ENCODE results near the gene VPS18. TPM values are rescaled to one million over a fixed set of nuclear protein-coding genes. Genes with fewer than 3 reads are reported as not detected.

Gene VPS18
- total and polyA plus RNA-seq, 7 donors = 8.1 to 20.5 (median 15.2) TPM

DNA sequence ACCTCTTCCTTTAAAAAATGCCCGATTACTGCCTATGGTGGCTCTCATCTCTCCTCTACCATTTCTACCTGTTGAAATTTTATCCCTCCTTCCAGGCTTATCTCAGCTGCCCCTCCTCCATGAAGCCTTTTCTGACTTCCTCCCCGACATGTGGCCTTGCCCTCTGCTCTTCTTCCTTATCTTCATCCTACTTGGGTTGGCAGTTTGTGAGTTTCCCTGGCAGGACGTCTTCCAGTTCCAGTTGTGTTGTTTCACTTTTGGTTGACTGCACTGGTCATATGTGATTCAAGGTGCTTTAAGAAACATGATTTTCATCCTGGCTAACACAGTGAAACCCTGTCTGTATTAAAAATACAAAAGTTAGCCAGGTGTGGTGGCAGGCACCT lies 39.3 kb downstream of the VPS18 start:
- DNase-seq = no peak
- ATAC-seq = no peak
- WGBS, 3 donors = 73 to 86% (median 80%) methylated on average over 3 of the region's 3 CpGs
- Histone ChIP-seq H3K4me1 (peaks cover 44% of the 10 kb centered on the region), H3K4me3 (peak overlapping the region; percentile 66), H3K27ac (no peak overlapping the region), H3K9me3 (no peaks in the 10 kb centered on the region), H3K36me3 (ENCODE audit: insufficient read depth in 1 of 2, low read depth in 1 of 2) (no peaks in the 10 kb centered on the region), H3K27me3 (ENCODE audit: insufficient read depth in 3 of 3, low read length in 2 of 3) (peaks cover 0 to 43% (median 12%) of the 10 kb centered on the region in 3 donors)
- TF ChIP-seq, protein P1, sequence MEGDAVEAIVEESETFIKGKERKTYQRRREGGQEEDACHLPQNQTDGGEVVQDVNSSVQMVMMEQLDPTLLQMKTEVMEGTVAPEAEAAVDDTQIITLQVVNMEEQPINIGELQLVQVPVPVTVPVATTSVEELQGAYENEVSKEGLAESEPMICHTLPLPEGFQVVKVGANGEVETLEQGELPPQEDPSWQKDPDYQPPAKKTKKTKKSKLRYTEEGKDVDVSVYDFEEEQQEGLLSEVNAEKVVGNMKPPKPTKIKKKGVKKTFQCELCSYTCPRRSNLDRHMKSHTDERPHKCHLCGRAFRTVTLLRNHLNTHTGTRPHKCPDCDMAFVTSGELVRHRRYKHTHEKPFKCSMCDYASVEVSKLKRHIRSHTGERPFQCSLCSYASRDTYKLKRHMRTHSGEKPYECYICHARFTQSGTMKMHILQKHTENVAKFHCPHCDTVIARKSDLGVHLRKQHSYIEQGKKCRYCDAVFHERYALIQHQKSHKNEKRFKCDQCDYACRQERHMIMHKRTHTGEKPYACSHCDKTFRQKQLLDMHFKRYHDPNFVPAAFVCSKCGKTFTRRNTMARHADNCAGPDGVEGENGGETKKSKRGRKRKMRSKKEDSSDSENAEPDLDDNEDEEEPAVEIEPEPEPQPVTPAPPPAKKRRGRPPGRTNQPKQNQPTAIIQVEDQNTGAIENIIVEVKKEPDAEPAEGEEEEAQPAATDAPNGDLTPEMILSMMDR (IDR thresholded peaks at IDR 0.05) = no peak
- intact Hi-C loops (cut with DNase I) = no loop called here

DNA sequence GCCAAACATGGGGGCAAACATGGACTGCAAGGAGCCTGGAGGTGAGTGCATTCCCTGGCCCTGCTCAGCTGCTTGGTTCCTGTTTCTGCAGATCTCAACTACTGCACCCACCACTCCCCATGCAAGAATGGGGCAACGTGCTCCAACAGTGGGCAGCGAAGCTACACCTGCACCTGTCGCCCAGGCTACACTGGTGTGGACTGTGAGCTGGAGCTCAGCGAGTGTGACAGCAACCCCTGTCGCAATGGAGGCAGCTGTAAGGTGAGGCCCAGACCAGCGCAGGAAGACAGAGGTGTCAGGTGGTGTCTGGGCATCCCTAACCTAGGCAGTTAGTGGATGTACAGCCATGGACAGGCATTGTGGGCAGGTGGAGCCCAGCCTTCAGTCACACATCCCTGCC lies 40.2 kb downstream of the VPS18 start:
- no peak overlapping the region for H3K27ac ChIP-seq
- no peaks in the 10 kb centered on the region for H3K9me3 ChIP-seq
- peak overlapping the region; percentile 66 for H3K4me3 ChIP-seq
- no peaks in the 10 kb centered on the region for H3K36me3 ChIP-seq (ENCODE audit: insufficient read depth in 1 of 2, low read depth in 1 of 2)
- no peak for DNase-seq
- H3K27me3 ChIP-seq (ENCODE audit: insufficient read depth in 3 of 3, low read length in 2 of 3) = peaks cover 0 to 33% (median 8%) of the 10 kb centered on the region in 3 donors
- TF ChIP-seq, protein P1 (IDR thresholded peaks at IDR 0.05) = no peak
- peaks cover 34% of the 10 kb centered on the region for H3K4me1 ChIP-seq
- ATAC-seq = no peak
- intact Hi-C loops (cut with DNase I) = no loop called here
- WGBS, 3 donors = 85 to 88% (median 87%) methylated on average over 6 of the region's 6 CpGs

DNA sequence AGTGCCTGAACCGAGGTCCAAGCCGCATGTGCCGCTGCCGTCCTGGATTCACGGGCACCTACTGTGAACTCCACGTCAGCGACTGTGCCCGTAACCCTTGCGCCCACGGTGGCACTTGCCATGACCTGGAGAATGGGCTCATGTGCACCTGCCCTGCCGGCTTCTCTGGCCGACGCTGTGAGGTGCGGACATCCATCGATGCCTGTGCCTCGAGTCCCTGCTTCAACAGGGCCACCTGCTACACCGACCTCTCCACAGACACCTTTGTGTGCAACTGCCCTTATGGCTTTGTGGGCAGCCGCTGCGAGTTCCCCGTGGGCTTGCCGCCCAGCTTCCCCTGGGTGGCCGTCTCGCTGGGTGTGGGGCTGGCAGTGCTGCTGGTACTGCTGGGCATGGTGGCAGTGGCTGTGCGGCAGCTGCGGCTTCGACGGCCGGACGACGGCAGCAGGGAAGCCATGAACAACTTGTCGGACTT lies 42.0 kb downstream of the VPS18 start:
- no peaks in the 10 kb centered on the region for H3K9me3 ChIP-seq
- no peak for DNase-seq
- peak overlapping the region; percentile 66 for H3K4me3 ChIP-seq
- H3K4me1 ChIP-seq = peaks cover 24% of the 10 kb centered on the region
- no peaks in the 10 kb centered on the region for H3K36me3 ChIP-seq (ENCODE audit: insufficient read depth in 1 of 2, low read depth in 1 of 2)
- ATAC-seq = no peak
- TF ChIP-seq, protein P1 (IDR thresholded peaks at IDR 0.05) = no peak
- H3K27me3 ChIP-seq (ENCODE audit: insufficient read depth in 3 of 3, low read length in 2 of 3) = peaks cover 0 to 15% (median 1%) of the 10 kb centered on the region in 3 donors
- 75 to 86% (median 78%) methylated on average over 31 of the region's 31 CpGs for WGBS, 3 donors
- intact Hi-C loops (cut with DNase I) = no loop called here
- no peak overlapping the region for H3K27ac ChIP-seq

DNA sequence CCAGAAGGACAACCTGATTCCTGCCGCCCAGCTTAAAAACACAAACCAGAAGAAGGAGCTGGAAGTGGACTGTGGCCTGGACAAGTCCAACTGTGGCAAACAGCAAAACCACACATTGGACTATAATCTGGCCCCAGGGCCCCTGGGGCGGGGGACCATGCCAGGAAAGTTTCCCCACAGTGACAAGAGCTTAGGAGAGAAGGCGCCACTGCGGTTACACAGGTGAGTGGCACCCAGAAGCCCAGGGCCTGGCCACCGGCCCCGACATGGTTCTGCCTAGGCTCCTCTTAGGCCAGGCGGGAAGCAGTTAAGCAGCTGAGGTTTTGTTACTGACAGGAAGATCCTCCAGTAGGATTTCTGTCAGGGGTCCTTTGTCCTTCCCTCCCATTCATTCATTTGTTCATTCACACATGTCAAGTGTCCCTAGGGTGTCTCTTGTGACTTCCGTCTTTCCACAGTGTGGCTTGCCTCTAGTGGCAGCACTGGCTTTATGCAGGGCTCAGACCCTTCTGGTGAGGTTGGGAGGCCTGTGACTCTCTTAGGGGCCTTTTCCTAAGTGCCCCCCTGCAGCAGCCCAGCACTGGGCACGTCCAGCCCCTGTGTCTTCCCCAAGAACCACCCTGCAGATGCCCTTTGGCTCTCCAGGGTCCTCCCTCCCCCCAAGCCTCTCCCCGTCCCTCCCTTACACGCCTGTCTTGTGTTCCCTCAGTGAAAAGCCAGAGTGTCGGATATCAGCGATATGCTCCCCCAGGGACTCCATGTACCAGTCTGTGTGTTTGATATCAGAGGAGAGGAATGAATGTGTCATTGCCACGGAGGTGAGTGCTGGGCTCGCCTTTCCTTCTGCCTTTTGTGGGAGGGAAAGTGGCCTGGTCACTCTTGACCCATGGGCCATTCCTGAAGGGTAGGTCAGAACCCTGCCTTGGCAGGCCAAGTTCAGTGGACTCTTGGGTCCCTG lies 42.7 kb downstream of the VPS18 start:
- DNase-seq (peak in 1 of 2 donors; percentile 74), ATAC-seq (peak; percentile 57 to 80 (median 69))
- peaks cover 0 to 9% (median 0%) of the 10 kb centered on the region in 3 donors for H3K27me3 ChIP-seq (ENCODE audit: insufficient read depth in 3 of 3, low read length in 2 of 3)
- intact Hi-C loops (cut with DNase I) = no loop called here
- peaks cover 26% of the 10 kb centered on the region for H3K4me1 ChIP-seq
- no peaks in the 10 kb centered on the region for H3K9me3 ChIP-seq
- WGBS, 3 donors = 43 to 58% (median 43%) methylated on average over 15 of the region's 15 CpGs
- peak overlapping the region; percentile 64 for H3K27ac ChIP-seq
- H3K4me3 ChIP-seq = peak overlapping the region; percentile 66
- H3K36me3 ChIP-seq (ENCODE audit: insufficient read depth in 1 of 2, low read depth in 1 of 2) = no peaks in the 10 kb centered on the region
- TF ChIP-seq, protein P1 (IDR thresholded peaks at IDR 0.05) = peak; percentile 18

Measured in psoas muscle (tissue), 8 donors.